ENCODE data around the gene CA10. TPM values are rescaled to one million over a fixed set of nuclear protein-coding genes. Genes with fewer than 3 reads are reported as not detected.

Gene CA10
- total and polyA plus RNA-seq, 2 of the 4 experiments (the other 2 are of a cell fraction), result not detected

DNA sequence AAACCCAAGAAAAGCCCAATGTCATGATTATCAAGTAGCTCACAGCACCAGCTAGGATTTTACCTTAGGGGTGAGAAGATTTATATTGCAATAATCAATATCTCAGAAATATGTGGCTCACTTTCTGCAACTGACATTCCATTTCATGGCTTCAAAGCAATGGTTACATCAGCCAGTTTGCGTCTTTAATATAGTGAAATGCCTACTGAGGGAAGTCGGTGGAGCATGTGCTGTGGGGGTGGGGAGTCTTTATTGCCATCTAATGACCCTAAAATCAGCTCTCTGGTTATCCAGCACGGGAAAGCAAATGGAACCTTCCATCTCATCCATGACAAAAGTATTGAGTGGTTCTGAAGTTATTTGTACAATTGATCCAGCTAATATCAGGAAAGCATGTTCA, 395.5 kb downstream of the CA10 start:
- Histone ChIP-seq H2AK9ac (replicated peaks; ENCODE audit: low read depth, low read length, poor library complexity) (no peak overlapping the region), H3K79me1 (ENCODE audit: low read depth in 1 of 2, low read length in 2 of 2) (no peaks in the 10 kb centered on the region), H3K9me3 (ENCODE audit: control insufficient read depth, insufficient read depth, low read length) (peaks cover 1% of the 10 kb centered on the region; the same call in 1 of the 2 replicates), H3K4ac (ENCODE audit: low read depth, low read length) (no peak overlapping the region), H2BK120ac (ENCODE audit: low read depth, low read length) (no peak overlapping the region), H3K4me2 (ENCODE audit: low read depth, low read length) (no peak overlapping the region), H3K36me3 (ENCODE audit: control insufficient read depth, insufficient read depth, low read length) (no peaks in the 10 kb centered on the region), H2AK5ac (ENCODE audit: low read depth, low read length) (no peak overlapping the region), H3K4me3 (ENCODE audit: insufficient read depth, low read depth, low read length) (no peak overlapping the region), H3K4me1 (ENCODE audit: control insufficient read depth, insufficient read depth, low read length) (no peaks in the 10 kb centered on the region), H3K14ac (replicated peaks; ENCODE audit: low read depth, low read length) (no peak overlapping the region), H2BK5ac (ENCODE audit: low read depth, low read length, poor library complexity, severe bottlenecking) (no peak overlapping the region), H3K9me1 (ENCODE audit: insufficient read depth, low read length) (no peaks in the 10 kb centered on the region), H3K27me3 (ENCODE audit: control insufficient read depth, insufficient read depth, low read length) (no peaks in the 10 kb centered on the region), H2BK20ac (ENCODE audit: low read depth, low read length) (no peak overlapping the region), H4K8ac (ENCODE audit: low read depth in 2 of 2, low read length in 2 of 2) (no peak overlapping the region), H4K20me1 (ENCODE audit: insufficient read depth, low read length) (no peaks in the 10 kb centered on the region), H4K91ac (ENCODE audit: insufficient read depth, low read depth, low read length) (no peak overlapping the region), H3K27ac (ENCODE audit: insufficient read depth, low read length) (no peak overlapping the region), H3K56ac (ENCODE audit: extremely low read depth, insufficient read depth, low read length) (no peak overlapping the region), H2AFZ (replicated peaks; ENCODE audit: low read length, poor library complexity) (no peak overlapping the region), H3K23ac (ENCODE audit: low read depth, low read length) (no peak overlapping the region), H3K18ac (ENCODE audit: low read depth, low read length) (no peak overlapping the region), H2BK15ac (ENCODE audit: low read depth, low read length) (no peak overlapping the region), H3K9ac (ENCODE audit: low read depth, low read length) (no peak overlapping the region), H4K5ac (ENCODE audit: low read depth, low read length) (no peak overlapping the region)
- ATAC-seq (ENCODE audit: low read depth), result no peak
- intact Hi-C loops (cut with micrococcal nuclease), result no loop called here
- no peak for TF ChIP-seq CHD1 (IDR thresholded peaks at IDR 0.05; ENCODE audit: low read depth, low read length)
- no peak for TF ChIP-seq MAFK (IDR thresholded peaks at IDR 0.05; ENCODE audit: low read depth, low read length)
- no peak for TF ChIP-seq RFX5 (IDR thresholded peaks at IDR 0.05; ENCODE audit: low read depth, low read length)
- no peak for TF ChIP-seq BHLHE40 (IDR thresholded peaks at IDR 0.05; ENCODE audit: low read depth, low read length)
- no peak for TF ChIP-seq RCOR1 (IDR thresholded peaks at IDR 0.05; ENCODE audit: insufficient replicate concordance, low read length)
- TF ChIP-seq FOS (IDR thresholded peaks at IDR 0.05; ENCODE audit: low read depth, low read length), result no peak
- TF ChIP-seq ELK1 (IDR thresholded peaks at IDR 0.05; ENCODE audit: borderline replicate concordance, low read depth, low read length), result no peak
- TF ChIP-seq SMC3 (IDR thresholded peaks at IDR 0.05; ENCODE audit: low read depth, low read length), result no peak
- TF ChIP-seq CTCF (conservative IDR thresholded peaks at IDR 0.05; ENCODE audit: low read depth, low read length), result no peak
- TF ChIP-seq CEBPB (IDR thresholded peaks at IDR 0.05; ENCODE audit: low read depth, low read length), result no peak
- no peak for TF ChIP-seq NFE2L2 (IDR thresholded peaks at IDR 0.05; ENCODE audit: low read depth, low read length)
- no peak for TF ChIP-seq POLR2A (IDR thresholded peaks at IDR 0.05; ENCODE audit: low read depth, low read length)
- TF ChIP-seq RAD21 (IDR thresholded peaks at IDR 0.05; ENCODE audit: low read length), result no peak
- TF ChIP-seq, protein P1, sequence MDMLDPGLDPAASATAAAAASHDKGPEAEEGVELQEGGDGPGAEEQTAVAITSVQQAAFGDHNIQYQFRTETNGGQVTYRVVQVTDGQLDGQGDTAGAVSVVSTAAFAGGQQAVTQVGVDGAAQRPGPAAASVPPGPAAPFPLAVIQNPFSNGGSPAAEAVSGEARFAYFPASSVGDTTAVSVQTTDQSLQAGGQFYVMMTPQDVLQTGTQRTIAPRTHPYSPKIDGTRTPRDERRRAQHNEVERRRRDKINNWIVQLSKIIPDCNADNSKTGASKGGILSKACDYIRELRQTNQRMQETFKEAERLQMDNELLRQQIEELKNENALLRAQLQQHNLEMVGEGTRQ (IDR thresholded peaks at IDR 0.05; ENCODE audit: low read depth, low read length), result no peak
- TF ChIP-seq MAZ (IDR thresholded peaks at IDR 0.05; ENCODE audit: borderline replicate concordance, low read depth, low read length), result no peak
- no peak for TF ChIP-seq MXI1 (IDR thresholded peaks at IDR 0.05; ENCODE audit: borderline replicate concordance, low read depth, low read length)
- WGBS, 2 experiments (ENCODE audit: extremely low coverage in 2 of 2, insufficient read length in 1 of 2), result no CpG with 5 or more reads among the region's 3 CpGs
- dilution Hi-C loops (cut with HindIII; ENCODE audit: low sequenced_read_pairs, unreplicated experiment), result no loop called here
- no TSS peak for BruUV-seq (replicated peaks)
- DNase-seq, result no peak
- POLR2A ChIA-PET (ENCODE audit: unreplicated experiment), result no interaction called here
- CTCF ChIA-PET, result no interaction called here
- in situ Hi-C loops (cut with MboI; ENCODE audit: low sequenced_read_pairs), result no loop called here
